GM12874 (cell line): Measurements from ENCODE around the gene RFXANK.
A peak's percentile ranks its signal among the peaks of the same experiment; 100 is the strongest.

Experiments used
- CTCF ChIP-seq: IDR thresholded peaks from 2 replicates; pipeline ENCODE4 v1.5.1; 2011; ENCODE audit warnings: low read depth, mild to moderate bottlenecking, control low read depth, low read length, moderate library complexity; ENCODE audit not compliant: insufficient read depth

RFXANK gene

GRCh38 chr19:19192078-19192882 is at the start of gene RFXANK, which contains the start of gene BORCS8:
Gene RFXANK, plus strand, starts transcription at chr19:19192258. Its CDS starts 1,689 bp downstream, at chr19:19193947.
Gene BORCS8, minus strand, starts transcription at chr19:19192152. Its CDS starts 35 bp downstream, at chr19:19192117.
- TF ChIP-seq CTCF, result no peak

DNA sequence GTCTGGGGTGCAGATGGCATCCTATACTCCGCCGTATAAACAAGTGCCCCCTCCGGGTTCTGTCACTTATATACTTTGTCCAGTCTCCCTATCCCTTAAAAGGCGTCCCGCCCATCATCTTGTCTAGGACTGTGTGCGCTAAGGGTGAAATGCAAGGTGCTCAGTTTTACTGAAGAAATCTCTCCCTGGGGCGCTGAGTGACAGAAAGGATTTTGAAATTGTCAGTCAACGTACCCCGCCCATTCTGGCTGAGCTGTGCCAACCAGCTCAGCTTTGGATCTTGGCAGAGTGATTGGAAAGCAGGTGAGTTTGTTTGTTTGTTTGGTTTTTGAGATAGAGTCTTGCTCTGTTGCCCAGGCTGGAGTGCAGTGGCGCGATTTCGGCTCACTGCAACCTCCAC is 49.7 kb upstream of the RFXANK start:
- TF ChIP-seq CTCF, result no peak

DNA sequence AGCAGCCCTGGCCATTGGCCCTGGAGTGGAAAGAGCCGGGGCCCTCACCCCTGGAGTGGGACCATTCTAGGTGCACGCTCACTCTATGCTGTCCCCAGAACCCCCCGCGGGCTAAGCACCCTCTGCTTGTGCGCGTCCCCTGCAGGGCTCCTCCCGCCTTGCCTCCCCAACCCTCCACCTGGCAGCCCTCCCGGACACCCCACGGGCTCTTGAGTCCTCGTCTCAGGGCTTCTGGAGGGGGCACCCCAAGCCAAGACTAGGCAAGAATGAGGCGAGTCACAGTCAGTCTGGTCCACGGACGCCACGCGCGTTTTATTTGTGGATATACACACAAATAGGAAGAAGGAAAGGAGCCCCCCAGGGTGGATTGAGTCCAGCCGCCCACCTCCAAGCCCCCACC is 46.8 kb upstream of the RFXANK start:
- TF ChIP-seq CTCF, result no peak

GRCh38 chr19:19145684-19146608 is 46.1 kb upstream of the RFXANK start:
- TF ChIP-seq CTCF, result peak; percentile 96

DNA sequence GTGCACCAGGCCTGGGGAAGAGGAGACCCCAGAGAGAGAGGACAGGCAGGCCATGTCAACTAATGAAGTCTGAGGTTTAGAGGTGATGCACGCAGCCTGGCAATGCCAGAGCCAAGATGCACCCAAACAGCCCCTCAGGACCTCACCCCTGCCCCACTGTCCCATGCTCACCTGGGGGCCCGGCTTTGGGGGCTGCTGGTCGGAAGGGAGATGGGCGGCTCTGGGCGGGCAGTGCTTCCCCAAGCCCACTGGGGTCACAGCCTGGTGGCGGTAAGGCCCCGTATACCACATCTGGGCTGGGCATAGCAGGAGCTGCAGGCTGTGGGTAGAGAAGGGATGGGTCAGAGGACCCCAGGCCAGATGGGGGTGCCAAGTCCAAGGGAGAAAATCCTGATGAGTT is 45.2 kb upstream of the RFXANK start:
- TF ChIP-seq CTCF, result no peak

GRCh38 chr19:19147344-19147743 is 44.7 kb upstream of the RFXANK start:
- TF ChIP-seq CTCF, result no peak

DNA sequence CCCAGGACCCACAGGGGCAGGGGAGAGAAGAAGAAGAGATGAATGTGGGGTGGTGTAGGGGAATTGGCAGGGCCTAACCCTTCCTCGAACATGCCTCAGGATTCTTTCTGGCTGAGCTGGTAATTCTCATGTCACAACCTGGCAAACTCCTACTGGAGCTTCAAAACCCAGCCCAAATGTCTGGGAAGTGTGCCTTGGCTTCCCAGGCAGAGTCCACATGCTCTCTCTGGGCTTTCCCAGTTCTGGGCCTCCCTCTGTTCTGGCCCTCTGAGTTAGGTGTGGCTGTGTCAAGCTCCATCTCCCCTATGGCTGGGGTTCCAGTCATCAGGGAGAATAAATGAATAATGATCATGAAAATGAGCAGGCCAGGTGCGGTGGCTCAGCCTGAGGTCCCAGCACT is 42.6 kb upstream of the RFXANK start:
- no peak for TF ChIP-seq CTCF
